Right lobe of liver (tissue), 6 donors: Measurements from ENCODE around the gene CFAP53. TPM values are rescaled to one million over a fixed set of nuclear protein-coding genes. Genes with fewer than 3 reads are reported as not detected.

ENCODE experiments used
- ATAC-seq, 4 donors: fragments of 200-7000 bp; cut with Tn5 transposase; one replicate each; pipeline ENCODE4 v1.9.1; 2020; ENCODE audit warnings: mild to moderate bottlenecking in 4 of 4, moderate library complexity in 4 of 4
- DNase-seq, 3 donors: peaks; one replicate each; pipeline ENCODE4 v3.0.0-alpha.2; 2020
- H3K27ac ChIP-seq, 3 donors: fragments of 200-600 bp; one replicate each; pipeline ENCODE4 v1.8.0; 2022
- H3K27me3 ChIP-seq, 2 donors: fragments of 200-600 bp; one replicate each; pipeline ENCODE4 v1.8.0; 2022
- H3K36me3 ChIP-seq, 4 donors: fragments of 200-600 bp; sonication (generic) in 1 of 4; one replicate each; pipeline versions ENCODE4 v1.5.1 to v1.8.0; 2017 to 2022; ENCODE audit warnings: control low read depth in 1 of 4
- H3K4me1 ChIP-seq, 4 donors: fragments of 200-600 bp; sonication (generic) in 1 of 4; one replicate each; pipeline versions ENCODE4 v1.5.1 to v1.8.0; 2017 to 2022; ENCODE audit warnings: control low read depth in 1 of 4
- H3K4me3 ChIP-seq, 3 donors: fragments of 200-600 bp; one replicate each; pipeline ENCODE4 v1.8.0; 2022
- H3K9me3 ChIP-seq, 4 donors: fragments of 200-600 bp; sonication (generic) in 1 of 4; one replicate each; pipeline versions ENCODE4 v1.5.1 to v1.8.0; 2017 to 2022; ENCODE audit warnings: control low read depth in 1 of 4
- CTCF ChIP-seq, 4 donors: fragments of 200-600 bp in 3 of 4; fragments of 450-650 bp in 1 of 4; IDR thresholded peaks; one replicate each; pipeline versions ENCODE4 v1.5.1 to v1.8.0; 2016 to 2022; ENCODE audit warnings: antibody characterized with exemption in 4 of 4, mild to moderate bottlenecking in 2 of 4
- POLR2A ChIP-seq: fragments of 450-650 bp; IDR thresholded peaks from one replicate; pipeline ENCODE4 v1.6.1; 2017; ENCODE audit warnings: antibody characterized with exemption, mild to moderate bottlenecking
- WGBS: methylation state at CpG from one replicate; pipeline ENCODE4 v1.1.6; 2018; ENCODE audit warnings: low coverage, low lambda C conversion rate; ENCODE audit not compliant: insufficient coverage; ENCODE audit errors: missing lambda C conversion rate; 5-methylcytosine and 5-hydroxymethylcytosine counted together
- intact Hi-C, 2 donors: fragments of 100-400 bp; cut with DNase I; formaldehyde crosslinking; loops; one replicate each; pipeline versions ENCODE4 v1.11.2 to v1.14.1; 2022
- total RNA-seq, 6 experiments: library from RNA; depleted of rRNA in 2 of 6; stranded (reverse); fragments of >200 nt in 2 of 6; fragmentation: NEBNext Ultra II Directional in 3 of 6; extraction: Animal tissue kit (Norgen Biotek cat#: 25700) in 3 of 6; gene quantifications; one replicate each; pipeline versions ENCODE4 v1.1.0 to v1.2.4, GENCODE V29; 2016 to 2023
- donor health status: DM: no; HTN: yes; CAD: no.
- donor health status: DM: no; HTN: no; CAD: no.
- donor health status: DM: no; HTN: no; CAD: no.
- donor health status: DM: no; HTN: yes; CAD: no.
- donor health status: DM: no; HTN: yes; CAD: no.

Gene CFAP53
- total RNA-seq, 6 experiments from 2014 or later, result 0.13 to 0.17 (median 0.14) TPM; not detected in 3

- H3K27ac ChIP-seq, result no peak overlapping the region
- H3K9me3 ChIP-seq, result no peaks in the 10 kb centered on the region
- intact Hi-C loops, result no loop called here
- no peak overlapping the region for H3K4me3 ChIP-seq
- no peaks in the 10 kb centered on the region for H3K27me3 ChIP-seq
- no CpG with 5 or more reads among the region's 10 CpGs for WGBS
- TF ChIP-seq POLR2A (no peak), CTCF (IDR thresholded peaks at IDR 0.05) (no peak)
- H3K36me3 ChIP-seq, result peaks cover 7 to 93% (median 40%) of the 10 kb centered on the region in 4 donors
- H3K4me1 ChIP-seq, result peaks cover 0 to 12% (median 2%) of the 10 kb centered on the region in 4 donors
- DNase-seq (no peak), ATAC-seq (peak in 1 of 4 donors; percentile 18)
Observed at GRCh38 chr18:50274941-50275340, 8.6 kb upstream of the CFAP53 start.

GRCh38 chr18:50274044-50274442, 7.7 kb upstream of the CFAP53 start:
- intact Hi-C loops, result no loop called here

GRCh38 chr18:50273203-50274043, 7.1 kb upstream of the CFAP53 start:
- ATAC-seq, result no peak

More at GRCh38 chr18:50274044-50274442, 7.7 kb upstream of the CFAP53 start:
- DNase-seq (no peak), ATAC-seq (no peak)
- Histone ChIP-seq H3K9me3 (no peaks in the 10 kb centered on the region), H3K27ac (no peak overlapping the region), H3K36me3 (peaks cover 7 to 94% (median 42%) of the 10 kb centered on the region in 4 donors), H3K27me3 (no peaks in the 10 kb centered on the region), H3K4me1 (peaks cover 0 to 3% (median 0%) of the 10 kb centered on the region in 4 donors), H3K4me3 (no peak overlapping the region)
- WGBS, result 84% methylated on average over 3 of the region's 17 CpGs
- no peak for TF ChIP-seq CTCF (IDR thresholded peaks at IDR 0.05)
- TF ChIP-seq POLR2A, result no peak

GRCh38 chr18:50272568-50272967, 6.3 kb upstream of the CFAP53 start:
- intact Hi-C loops, result no loop called here
- no peak for ATAC-seq
- H3K36me3 ChIP-seq, result peaks cover 7 to 83% (median 43%) of the 10 kb centered on the region in 4 donors
- DNase-seq, result no peak
- H3K27me3 ChIP-seq, result no peaks in the 10 kb centered on the region
- no peak overlapping the region for H3K27ac ChIP-seq
- no peaks in the 10 kb centered on the region for H3K4me1 ChIP-seq
- no peak overlapping the region for H3K4me3 ChIP-seq
- TF ChIP-seq CTCF (IDR thresholded peaks at IDR 0.05) (no peak), POLR2A (no peak)
- no peaks in the 10 kb centered on the region for H3K9me3 ChIP-seq
- WGBS, result 100% methylated on average over 2 of the region's 5 CpGs

More at GRCh38 chr18:50273203-50274043, 7.1 kb upstream of the CFAP53 start:
- DNase-seq, result no peak
- Histone ChIP-seq H3K36me3 (peaks cover 7 to 89% (median 43%) of the 10 kb centered on the region in 4 donors), H3K9me3 (no peaks in the 10 kb centered on the region), H3K27ac (no peak overlapping the region), H3K4me1 (no peaks in the 10 kb centered on the region), H3K27me3 (no peaks in the 10 kb centered on the region), H3K4me3 (no peak overlapping the region)
- intact Hi-C loops, result no loop called here
- WGBS, result 88% methylated on average over 7 of the region's 23 CpGs
- TF ChIP-seq CTCF (IDR thresholded peaks at IDR 0.05), result no peak
- TF ChIP-seq POLR2A, result no peak
